Measurements from ENCODE around the gene RASAL2.

Gene RASAL2

DNA sequence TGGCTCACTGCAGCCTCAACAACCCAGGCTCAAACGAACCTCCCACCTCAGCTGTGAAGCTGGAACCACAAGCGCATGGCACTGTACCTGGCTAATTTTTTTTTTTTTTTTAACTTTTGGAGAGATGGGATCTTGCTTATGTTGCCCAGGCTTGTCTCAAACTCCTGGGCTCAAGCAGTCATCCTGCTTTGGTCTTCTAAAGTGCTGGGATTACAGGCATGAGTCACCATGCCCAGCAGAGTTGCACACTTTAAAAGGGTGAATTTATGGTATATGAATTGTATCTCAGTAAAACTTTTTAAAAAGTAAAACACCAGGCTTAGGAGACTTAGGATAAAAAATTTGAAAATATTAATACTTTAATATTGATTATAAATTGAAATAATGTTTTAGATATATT, 303.8 kb downstream of the RASAL2 start:
- peak; percentile 26 for DNase-seq

DNA sequence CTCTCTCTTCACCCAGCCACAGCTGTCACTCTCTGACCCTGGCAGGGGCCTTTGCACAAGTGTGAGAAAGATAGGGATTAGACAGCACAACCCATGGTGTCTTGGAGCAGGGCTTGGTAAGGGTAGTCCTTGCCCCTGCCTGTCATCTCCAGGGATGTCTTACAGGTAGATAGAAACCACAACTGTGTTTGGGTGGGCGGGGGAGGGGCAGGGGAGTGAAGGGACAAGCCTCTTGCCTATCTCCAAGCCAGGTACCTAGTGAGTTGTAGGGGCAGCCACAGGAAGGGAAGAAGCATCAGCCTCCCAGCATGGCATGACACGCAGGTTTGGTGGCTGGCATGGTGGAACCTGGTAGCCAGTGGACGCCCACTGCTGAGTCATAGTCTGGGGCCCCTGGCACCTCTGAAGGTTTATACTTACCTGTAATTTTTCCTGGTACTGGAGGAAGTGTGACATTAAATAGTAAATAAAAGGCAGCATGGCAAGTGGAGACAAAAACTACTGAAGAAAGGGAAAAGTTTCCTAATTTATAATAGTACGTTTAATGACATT, 305.3 kb downstream of the RASAL2 start:
- DNase-seq = no peak

DNA sequence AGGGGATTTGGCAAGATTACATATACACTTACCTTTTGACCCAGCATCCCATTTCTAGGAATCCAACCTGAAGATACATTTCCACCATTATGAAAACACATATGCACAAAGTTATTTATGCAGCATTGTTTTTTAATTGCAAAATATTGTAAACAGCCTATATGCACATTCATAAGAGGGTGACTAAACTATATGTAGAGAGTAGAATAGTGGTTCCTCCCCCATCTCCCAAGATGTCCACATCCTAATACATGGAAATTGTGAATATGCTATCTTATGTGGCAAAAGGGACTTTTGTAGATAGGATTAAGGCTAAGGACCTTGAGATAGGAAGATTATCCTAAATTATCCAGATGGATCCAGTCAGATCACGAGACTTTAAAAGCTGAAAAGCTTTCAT, 311.2 kb downstream of the RASAL2 start:
- no peak for DNase-seq

DNA sequence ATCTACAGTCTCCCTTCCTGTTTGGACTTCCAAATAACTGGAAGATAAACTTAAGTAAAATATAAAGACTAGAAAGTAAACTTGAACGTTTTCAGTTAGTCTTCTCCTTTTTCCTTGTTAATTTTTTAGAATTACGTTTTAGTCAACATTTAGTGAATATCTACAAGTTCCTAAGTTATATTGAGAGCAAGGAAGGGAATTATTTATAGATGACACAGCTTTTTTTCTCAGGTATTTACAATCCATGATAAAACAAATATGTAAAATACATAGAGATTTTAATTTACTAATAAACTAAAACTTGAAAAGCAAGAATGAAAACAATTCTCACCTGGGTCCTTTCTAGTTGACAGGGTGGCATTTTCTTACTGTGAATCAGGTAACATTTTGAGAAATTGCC, 313.3 kb downstream of the RASAL2 start:
- DNase-seq = no peak

DNA sequence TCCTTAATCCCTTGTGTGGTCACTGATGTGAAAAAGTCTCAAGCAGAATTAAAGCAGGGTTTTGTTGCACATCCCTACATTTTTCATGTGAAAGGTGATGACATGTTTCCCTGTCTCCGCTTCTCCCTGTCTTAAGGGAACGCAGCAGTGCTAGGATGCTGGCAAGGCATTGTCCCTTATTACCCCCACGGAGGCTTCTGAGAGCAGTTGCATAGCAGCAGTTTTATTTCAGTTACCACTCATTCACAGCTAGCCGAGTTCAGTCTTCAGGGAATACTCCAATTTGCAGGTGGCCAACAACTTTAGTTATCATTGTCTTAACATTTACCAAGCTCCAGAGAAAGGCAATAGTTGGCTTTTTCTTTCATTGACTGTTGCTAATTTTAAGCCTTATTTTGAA, 313.8 kb downstream of the RASAL2 start:
- DNase-seq = peak; percentile 10

DNA sequence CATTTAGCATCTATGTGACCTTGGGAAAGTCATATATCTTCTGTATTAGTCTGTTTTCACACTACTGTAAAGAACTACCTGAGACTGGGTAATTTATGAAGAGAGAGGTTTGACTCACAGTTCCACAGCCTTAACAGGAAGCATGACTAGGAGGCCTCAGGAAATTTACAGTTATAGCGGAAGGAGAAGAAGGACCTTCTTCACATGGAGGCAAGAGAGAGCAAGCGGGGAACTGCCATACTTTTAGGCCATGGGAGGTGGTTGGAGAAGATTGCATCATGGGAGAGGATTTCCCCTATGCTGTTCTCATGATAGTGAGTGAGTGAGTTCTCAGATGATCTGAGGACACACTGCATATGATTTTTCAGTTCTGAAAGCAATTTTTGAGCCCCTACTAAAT, 315.0 kb downstream of the RASAL2 start:
- no peak for DNase-seq

DNA sequence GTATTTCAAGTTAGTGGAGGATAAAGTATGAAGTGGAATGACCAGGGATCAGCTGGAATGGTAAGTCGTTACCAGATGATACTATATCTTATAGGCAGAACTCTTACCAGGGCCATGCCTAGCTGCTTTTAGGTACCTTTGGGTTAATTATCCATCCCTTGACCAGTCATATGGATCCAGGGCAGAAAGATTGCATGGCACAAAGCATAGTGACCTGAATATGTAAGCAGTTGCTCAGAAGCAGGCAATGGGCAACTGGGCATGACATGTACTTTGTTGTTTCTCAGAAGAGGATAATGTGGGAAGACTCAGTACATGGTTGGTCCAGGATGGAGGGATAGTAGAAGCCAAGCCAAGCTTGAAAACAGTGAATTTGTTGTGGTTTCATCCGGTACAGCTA, 315.6 kb downstream of the RASAL2 start:
- DNase-seq = no peak

DNA sequence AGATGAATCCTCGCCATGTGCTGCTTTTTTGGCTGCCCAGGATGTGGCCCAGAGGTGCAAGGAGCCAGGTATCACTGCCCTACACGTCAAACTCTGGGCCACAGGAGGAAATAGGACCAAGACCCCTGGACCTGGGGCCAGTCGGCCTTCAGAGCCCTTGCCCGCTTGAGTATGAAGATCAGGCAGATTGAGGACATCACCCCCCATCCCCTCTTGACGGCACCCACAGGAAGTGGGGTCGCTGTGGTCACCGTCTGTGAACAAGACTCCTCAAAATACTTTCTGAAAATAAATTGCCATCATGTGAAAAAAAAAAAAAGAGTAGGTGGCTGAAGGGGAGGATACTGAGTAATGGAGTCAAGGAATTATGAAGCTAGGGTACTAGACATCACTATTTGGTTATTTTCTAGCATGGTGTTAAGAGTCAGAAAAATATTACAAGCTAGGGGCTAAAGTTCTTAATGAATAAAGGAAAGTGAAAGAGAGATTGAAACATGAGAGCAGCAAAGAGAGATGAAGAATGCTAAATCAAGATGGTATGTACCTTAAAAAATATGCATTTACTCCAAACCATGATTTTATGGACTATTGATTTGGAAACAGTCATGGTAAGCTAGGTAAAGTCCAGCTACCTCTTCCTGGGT, 318.0 kb downstream of the RASAL2 start:
- DNase-seq = no peak

DNA sequence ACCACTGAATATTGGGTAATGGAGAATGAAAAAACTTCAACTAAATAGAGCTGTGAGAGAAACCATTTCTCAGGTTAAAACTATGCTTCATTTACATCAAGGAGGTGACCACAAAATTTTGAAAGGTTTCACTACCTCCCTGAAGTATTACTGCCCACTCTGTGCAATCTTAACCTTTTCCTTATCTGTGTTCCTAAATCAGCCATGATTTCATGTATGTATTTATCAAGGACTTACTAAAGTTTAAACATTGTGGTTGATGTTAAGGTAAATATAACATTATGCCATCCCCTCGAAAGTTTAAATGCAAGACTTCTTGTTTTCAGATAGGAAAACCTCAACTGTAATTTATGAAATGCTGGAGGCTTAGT, 318.5 kb downstream of the RASAL2 start:
- DNase-seq = no peak

DNA sequence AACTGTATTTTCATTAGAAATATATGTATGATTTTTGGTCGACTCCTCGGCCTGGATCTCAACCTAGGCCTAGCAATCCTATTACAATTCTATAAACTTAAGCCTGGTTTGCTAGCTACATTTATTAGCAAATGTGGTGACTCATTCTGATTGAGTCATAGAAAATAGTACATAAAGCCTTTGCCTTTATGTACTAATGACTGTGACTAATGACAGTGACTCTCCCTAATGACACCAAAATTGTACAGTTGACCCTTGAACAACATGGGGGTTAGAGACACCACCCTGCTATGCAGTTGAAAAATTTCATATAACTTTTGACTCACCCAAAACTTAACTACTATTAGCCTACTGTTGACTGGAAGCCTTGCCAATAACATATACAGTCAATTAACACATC, 324.0 kb downstream of the RASAL2 start:
- peak; percentile 72 for DNase-seq

DNA sequence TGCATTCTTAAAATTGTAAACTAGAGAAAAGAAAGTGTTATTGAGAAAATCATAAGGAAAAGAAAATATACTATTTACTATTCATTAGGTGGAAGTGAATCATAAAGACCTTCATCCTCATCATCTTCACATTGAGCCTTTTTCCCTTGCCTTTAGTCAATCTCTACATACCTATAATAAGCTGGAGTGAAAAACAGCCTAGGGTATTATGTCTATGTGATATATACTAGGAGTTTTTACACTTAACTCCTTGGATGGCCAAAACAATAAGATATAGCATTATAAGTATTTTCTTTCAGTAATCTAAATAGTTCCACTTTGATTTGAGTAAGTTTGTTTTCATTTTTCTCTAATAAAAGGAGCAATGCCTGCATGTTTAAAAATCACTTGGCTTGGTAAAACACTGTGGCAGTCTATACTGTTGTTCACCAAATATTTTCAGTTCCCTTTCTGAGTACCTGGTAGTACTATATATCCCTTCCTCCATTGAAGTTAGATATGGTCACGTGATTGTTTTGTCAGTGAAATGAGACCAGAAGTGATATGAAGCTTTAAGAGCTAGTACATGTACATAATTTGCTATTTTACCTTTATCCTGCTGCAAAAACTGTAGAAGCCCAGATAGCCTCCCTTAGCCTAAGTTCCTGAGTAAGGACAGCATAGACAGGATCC, 324.5 kb downstream of the RASAL2 start:
- no peak for DNase-seq

DNA sequence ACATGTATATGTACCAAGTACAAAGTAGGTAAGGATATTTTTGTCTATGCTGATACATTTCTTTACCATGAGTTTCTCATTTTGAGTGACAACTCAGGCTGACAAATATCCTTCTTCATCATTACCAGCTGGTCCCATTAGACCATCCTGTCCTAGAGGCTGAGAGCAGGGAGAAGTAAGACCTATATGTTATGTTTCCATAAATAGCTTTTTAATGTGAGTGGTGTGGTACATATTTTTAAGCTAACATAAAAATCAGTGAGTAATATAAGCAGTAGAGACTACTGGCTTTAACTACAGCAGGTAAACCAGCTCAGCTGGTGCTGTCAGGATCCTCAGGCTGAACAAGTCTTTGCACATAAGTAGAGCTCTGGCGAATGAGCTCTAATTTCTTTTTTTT, 340.5 kb downstream of the RASAL2 start:
- peak; percentile 4 for DNase-seq

DNA sequence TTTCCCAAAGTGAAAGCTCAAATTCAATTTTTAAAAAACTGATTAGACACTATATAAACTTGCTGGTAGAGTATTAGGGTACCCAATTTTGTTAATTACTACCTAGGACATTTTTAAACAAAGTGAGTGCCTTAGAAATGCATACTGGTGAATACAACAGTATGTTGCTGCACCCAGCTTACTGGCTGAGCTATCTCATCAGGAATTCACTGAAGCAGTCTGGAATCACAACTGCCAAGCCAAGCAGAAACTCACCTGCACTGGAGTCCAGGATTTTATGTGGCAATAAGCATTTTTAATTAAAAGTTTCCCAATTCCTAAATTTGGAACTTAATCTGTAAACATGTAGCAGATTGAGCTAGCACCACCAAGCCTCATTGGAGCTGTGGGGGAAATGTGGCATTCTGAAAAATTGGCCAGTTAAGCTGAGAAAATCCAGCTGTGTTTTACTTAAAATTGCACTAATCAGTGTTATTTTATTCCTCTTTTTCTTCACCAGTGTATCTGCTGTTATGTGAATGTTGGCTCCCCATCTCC, 341.1 kb downstream of the RASAL2 start:
- no peak for DNase-seq

DNA sequence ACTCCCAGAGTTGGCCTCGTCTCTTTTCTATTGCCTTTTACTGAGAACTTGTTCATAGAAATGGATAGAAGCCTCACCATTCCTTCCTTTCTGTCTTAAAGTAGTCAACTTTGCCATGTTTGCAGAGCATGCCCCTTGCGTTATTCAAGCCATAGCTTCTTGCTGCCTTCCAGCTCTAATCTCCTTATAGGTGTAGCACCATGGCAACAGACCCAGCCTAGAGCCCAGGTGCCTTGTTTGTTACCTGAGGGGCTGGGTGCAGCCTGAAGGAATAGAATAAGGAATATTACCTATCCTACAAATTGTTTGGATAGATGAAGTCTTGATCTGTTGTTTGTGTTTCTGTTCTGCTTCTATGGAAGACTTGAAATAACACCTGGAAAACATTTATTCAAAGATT, 343.0 kb downstream of the RASAL2 start:
- DNase-seq = no peak

DNA sequence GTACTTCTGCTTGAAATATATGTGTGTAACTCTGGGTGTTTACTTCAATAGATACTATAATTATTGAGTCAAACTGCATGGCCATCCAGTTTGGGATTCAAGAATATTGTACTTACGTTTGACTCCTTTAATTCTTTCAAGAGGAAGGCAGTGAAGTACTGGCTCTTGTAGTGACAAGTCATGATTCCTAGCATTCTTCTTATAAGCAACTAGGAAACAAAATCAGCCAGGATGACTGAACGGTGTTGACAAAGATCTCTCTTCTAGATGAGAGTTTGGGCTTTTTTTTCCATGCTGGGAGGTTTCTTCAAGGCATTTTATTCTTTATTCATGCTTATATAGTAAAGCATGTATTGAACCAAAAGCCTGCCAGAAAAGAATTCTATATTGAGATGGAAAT, 344.5 kb downstream of the RASAL2 start:
- peak; percentile 18 for DNase-seq

DNA sequence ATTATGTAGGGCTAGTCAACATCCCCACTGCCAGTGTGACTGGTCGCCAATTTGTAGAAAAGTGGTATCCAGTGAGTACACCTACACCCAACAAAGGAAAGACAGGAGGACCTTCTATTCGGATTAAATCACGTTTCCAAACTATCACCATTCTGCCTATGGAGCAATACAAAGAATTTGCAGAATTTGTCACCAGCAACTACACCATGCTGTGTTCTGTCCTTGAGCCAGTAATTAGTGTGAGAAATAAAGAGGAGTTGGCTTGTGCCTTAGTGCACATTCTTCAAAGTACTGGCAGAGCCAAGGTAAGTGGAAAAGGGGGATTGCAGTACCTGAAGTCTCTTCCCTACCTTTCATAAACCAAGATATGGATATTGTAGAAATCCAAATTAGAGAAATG, 349.0 kb downstream of the RASAL2 start:
- DNase-seq = no peak

DNA sequence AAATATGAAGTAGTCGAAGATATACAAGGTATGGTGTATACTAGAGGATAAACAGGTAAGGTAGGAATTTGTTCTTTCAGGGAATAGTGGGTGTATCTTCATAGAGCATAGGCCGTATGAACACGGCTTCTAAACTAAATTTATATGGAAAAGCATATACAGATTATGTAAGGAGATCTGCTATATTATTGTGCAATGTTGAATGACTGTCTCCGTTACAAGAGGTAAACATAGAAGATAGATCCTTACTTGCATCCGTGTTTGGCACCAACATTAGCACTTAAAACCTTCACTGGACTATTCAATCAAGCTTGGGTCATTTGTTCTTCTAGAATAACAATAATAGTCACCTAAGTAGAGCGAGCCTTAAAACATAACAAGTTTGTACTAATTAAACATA, 357.0 kb downstream of the RASAL2 start:
- no peak for DNase-seq

DNA sequence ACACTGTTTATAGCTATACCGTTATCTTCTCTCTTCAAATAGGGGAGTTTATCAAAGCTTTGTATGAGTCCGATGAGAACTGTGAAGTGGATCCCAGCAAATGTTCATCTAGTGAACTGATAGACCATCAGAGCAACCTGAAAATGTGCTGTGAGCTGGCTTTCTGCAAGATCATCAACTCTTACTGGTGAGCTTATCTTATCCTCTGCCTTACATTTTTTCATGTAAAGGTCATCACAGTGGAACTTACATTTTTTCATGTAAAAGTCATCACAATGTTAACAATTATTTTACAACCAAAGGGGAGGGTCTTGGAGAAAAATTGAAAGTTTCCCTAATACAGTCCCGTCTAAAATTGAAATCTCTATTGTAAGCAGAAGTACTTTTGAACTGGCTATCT, 357.6 kb downstream of the RASAL2 start:
- DNase-seq = peak; percentile 56

DNA sequence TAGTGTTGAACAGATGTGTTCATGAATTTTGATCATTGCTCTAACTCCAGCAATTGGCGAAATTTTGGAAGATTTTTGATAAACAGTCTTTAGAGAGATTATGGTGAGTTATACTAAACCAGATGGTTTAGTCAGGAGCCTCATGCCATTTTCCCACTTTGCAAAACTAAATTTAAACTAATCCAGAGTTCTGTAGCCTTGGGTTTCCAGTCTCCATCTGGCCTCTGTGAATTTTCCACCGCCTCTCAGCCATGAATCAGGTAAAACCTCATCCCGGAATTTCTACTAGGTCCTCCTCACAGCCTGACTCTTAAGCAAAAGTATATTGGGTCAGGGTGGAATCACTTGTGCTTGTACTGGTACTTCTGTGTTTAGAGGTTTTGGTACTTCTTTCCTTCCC, 358.1 kb downstream of the RASAL2 start:
- no peak for DNase-seq

DNA sequence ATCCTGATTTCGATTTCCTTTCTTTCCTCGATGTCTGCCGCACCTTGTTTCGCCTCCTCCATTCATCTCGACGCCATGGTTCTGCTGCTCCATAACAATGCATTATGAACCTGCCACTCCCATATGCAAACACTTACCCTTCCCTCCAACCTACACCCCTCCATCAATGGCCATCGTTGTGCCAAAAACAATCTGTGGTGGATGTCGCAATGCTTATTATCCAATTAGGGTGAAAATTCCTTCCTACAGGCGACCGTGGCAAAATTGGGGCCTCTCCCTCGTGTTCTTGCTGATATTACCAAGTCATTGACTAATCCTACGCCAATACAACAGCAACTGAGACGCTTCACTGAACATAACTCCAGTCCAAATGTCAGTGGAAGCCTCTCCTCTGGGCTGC, 362.6 kb downstream of the RASAL2 start:
- no peak for DNase-seq

DNA sequence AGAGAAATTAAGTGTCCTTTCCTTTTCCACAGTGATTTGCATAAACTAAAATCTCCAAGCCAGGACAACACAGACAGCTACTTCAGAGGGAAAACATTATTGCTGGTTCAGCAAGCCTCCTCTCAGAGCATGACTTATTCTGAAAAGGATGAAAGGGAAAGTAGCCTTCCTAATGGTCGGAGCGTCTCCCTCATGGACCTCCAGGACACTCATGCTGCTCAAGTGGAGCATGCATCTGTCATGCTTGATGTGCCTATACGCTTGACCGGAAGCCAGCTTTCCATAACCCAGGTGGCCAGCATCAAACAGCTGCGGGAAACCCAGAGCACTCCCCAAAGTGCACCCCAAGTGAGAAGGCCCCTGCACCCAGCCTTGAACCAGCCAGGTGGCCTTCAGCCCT, 363.7 kb downstream of the RASAL2 start:
- DNase-seq = no peak

DNA sequence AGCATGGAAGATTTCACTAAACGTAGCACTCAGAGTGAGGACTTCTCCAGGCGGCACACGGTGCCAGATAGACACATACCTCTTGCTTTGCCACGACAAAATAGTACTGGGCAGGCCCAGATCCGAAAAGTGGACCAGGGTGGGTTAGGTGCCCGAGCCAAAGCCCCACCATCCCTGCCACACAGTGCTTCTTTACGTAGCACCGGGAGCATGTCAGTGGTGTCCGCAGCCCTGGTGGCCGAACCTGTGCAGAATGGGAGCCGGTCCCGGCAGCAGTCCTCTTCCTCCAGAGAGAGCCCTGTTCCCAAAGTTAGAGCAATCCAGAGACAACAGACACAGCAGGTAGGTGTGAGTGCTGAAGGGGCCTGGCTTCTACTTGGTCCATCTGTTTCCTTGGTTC, 364.3 kb downstream of the RASAL2 start:
- DNase-seq = no peak

DNA sequence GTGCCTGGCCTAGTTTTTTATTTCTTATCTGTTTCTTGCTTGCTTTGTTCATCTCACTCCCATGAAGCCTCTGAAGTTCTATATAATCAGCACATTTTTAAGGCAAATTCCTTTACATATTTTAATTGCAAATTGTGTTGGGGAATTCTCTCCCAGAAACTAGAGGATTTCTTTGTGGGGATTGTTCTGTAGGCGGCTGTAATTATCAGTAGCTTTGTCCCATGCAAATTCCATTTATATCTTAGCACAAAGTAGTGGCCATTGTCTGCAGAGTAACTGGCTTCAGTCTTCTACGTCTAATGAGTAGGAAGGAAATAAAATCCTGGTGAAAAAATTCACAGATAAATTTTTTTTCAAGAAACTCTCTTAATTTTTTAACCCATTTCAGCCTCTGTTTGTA, 367.2 kb downstream of the RASAL2 start:
- DNase-seq = no peak

DNA sequence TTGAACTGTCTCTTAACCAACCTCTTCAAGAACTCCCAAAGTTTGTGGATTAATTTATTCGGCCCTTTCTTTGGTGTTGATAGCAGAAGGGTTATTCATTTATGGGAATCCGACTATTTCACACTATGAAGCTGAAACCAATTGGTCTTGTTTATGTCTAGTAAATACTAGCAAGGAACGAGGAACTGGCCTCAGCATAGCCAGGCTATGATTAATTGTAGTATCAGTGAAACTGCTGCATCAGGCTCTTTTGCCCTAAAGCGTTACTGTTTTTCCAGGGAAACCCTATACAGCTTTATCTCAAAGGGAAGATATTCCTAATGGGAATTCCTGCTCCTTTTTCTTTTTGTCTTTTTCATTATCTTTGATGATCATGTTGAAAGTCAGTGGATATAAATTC, 367.8 kb downstream of the RASAL2 start:
- DNase-seq = no peak
